Thyroid gland (tissue), 4 donors: ENCODE results near the gene PCNA. TPM values are rescaled to one million over a fixed set of nuclear protein-coding genes. Genes with fewer than 3 reads are reported as not detected.

Experiments used
- DNase-seq, 2 donors: peaks; one replicate each; pipeline ENCODE4 v3.0.0-alpha.2; 2019
- H3K27ac ChIP-seq, 3 donors: fragments of 200-600 bp; sonication (generic); 1 replicate in 2 of 3; 2 replicates in 1 of 3; pipeline ENCODE4 v1.5.1; 2016 to 2019; ENCODE audit warnings: mild to moderate bottlenecking in 1 of 3, moderate library complexity in 1 of 3
- H3K27me3 ChIP-seq: fragments of 200-600 bp; sonication (generic); one replicate; pipeline ENCODE4 v1.5.1; 2019
- H3K36me3 ChIP-seq, 2 donors: fragments of 200-600 bp; sonication (generic); one replicate each; pipeline ENCODE4 v1.5.1; 2016 to 2019
- H3K4me1 ChIP-seq, 2 donors: fragments of 200-600 bp; sonication (generic); one replicate each; pipeline ENCODE4 v1.5.1; 2017 to 2019
- H3K4me3 ChIP-seq, 3 donors: fragments of 200-600 bp; sonication (generic); replicated peaks in 1 of 3; 1 replicate in 2 of 3; 2 replicates in 1 of 3; pipeline ENCODE4 v1.5.1; 2016; ENCODE audit warnings: mild to moderate bottlenecking in 1 of 3
- H3K9me3 ChIP-seq: fragments of 200-600 bp; sonication (generic); one replicate; pipeline ENCODE4 v1.5.1; 2017
- CTCF ChIP-seq, 6 experiments: fragments of 200-600 bp in 3 of 6; fragments of 450-650 bp in 3 of 6; sonication (generic) in 3 of 6; IDR thresholded peaks; one replicate each; pipeline ENCODE4 v1.5.1; 2016 to 2019; ENCODE audit warnings: antibody characterized with exemption in 6 of 6, mild to moderate bottlenecking in 2 of 6, inconsistent platforms in 1 of 6, moderate library complexity in 1 of 6
- POLR2A ChIP-seq, 2 donors: fragments of 450-650 bp; IDR thresholded peaks; one replicate each; pipeline ENCODE4 v1.6.1; 2017; ENCODE audit warnings: antibody characterized with exemption in 2 of 2, mild to moderate bottlenecking in 2 of 2, moderate library complexity in 1 of 2
- WGBS, 2 donors: methylation state at CpG; one replicate each; pipeline ENCODE4 v1.1.5; 2017; 5-methylcytosine and 5-hydroxymethylcytosine counted together
- intact Hi-C: fragments of 100-400 bp; cut with DNase I; formaldehyde crosslinking; loops from one replicate; pipeline ENCODE4 v1.15.1; 2023
- total RNA-seq, 4 donors: library from RNA; depleted of rRNA; stranded (reverse); fragments of >200 nt; gene quantifications; one replicate each; pipeline ENCODE4 v1.2.3, GENCODE V29; 2016

The PCNA gene
- total RNA-seq, 4 donors from 2014 or later, result 35.1 to 66.1 (median 55.8) TPM

GRCh38 chr20:5153612-5154542 lies 34.1 kb upstream of the PCNA start:
- peaks cover 13 to 25% of the 10 kb centered on the region in 2 donors for H3K4me1 ChIP-seq
- WGBS, 2 donors, result 53 to 69% methylated on average over 5 of the region's 5 CpGs
- TF ChIP-seq POLR2A (IDR thresholded peaks at IDR 0.05) (no peak), CTCF (IDR thresholded peaks at IDR 0.05) (no peak)
- H3K4me3 ChIP-seq, result no peak overlapping the region
- H3K9me3 ChIP-seq, result no peaks in the 10 kb centered on the region
- no peak for DNase-seq
- H3K27ac ChIP-seq, result no peak overlapping the region
- intact Hi-C loops, result no loop called here
- H3K36me3 ChIP-seq, result no peaks in the 10 kb centered on the region
- H3K27me3 ChIP-seq, result no peaks in the 10 kb centered on the region

DNA sequence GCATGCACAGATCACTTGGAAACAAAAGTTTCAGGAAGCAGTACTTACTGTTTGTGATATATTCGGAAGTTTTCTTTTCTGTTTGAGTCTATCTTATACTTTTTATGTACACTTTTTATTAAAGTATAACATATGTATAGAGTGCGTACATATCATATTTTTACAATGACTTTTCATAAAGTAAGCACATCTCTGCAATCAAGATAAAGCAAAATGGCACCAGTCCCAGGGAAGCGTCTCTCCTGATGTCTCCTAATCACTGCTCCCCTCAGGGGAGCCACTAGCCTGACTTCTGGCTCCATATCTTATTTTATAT lies 33.4 kb upstream of the PCNA start:
- DNase-seq, result no peak
- Histone ChIP-seq H3K4me3 (no peak overlapping the region), H3K27ac (no peak overlapping the region), H3K4me1 (peaks cover 13 to 29% of the 10 kb centered on the region in 2 donors), H3K27me3 (no peaks in the 10 kb centered on the region), H3K36me3 (no peaks in the 10 kb centered on the region), H3K9me3 (no peaks in the 10 kb centered on the region)
- TF ChIP-seq POLR2A (IDR thresholded peaks at IDR 0.05), result no peak
- no peak for TF ChIP-seq CTCF (IDR thresholded peaks at IDR 0.05)
- 95 to 96% methylated on average over 3 of the region's 3 CpGs for WGBS, 2 donors
- intact Hi-C loops, result no loop called here

GRCh38 chr20:5150226-5151076 lies 30.7 kb upstream of the PCNA start:
- H3K4me3 ChIP-seq, result no peak overlapping the region
- TF ChIP-seq CTCF (IDR thresholded peaks at IDR 0.05), result no peak
- no peak for TF ChIP-seq POLR2A (IDR thresholded peaks at IDR 0.05)
- DNase-seq, result no peak
- H3K9me3 ChIP-seq, result no peaks in the 10 kb centered on the region
- intact Hi-C loops, result no loop called here
- no peaks in the 10 kb centered on the region for H3K27me3 ChIP-seq
- H3K4me1 ChIP-seq, result peaks cover 13 to 38% of the 10 kb centered on the region in 2 donors
- H3K27ac ChIP-seq, result no peak overlapping the region
- no peaks in the 10 kb centered on the region for H3K36me3 ChIP-seq
- WGBS, 2 donors, result 93 to 95% methylated on average over 13 of the region's 13 CpGs

- Histone ChIP-seq H3K9me3 (no peaks in the 10 kb centered on the region), H3K36me3 (no peaks in the 10 kb centered on the region), H3K4me1 (peaks cover 13 to 41% of the 10 kb centered on the region in 2 donors), H3K27me3 (no peaks in the 10 kb centered on the region), H3K4me3 (no peak overlapping the region), H3K27ac (no peak overlapping the region)
- intact Hi-C loops, result no loop called here
- 93 to 95% methylated on average over 3 of the region's 3 CpGs for WGBS, 2 donors
- no peak for DNase-seq
- TF ChIP-seq POLR2A (IDR thresholded peaks at IDR 0.05) (no peak), CTCF (IDR thresholded peaks at IDR 0.05) (no peak)
These were observed 30.1 kb upstream of the PCNA start for GRCh38 chr20:5149892-5150225.

DNA sequence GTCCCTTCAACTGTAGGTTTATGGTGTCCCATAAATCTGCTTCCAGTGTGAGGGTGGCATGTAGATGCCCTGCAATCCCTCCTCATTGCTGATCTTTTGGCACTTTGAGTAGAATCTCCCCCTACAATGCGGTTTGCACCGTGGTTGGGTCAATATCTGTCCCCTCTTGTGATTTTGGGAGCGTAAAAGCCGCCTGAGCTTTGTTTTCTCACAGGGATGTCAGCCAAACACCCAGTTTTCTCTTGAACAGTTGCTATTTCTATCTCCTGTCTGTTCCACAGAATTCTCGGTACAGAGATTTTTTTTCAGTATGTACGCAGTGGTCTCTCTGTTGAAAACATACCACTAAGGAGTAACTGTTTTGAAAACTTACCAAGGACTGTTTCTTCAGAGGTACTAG lies 28.8 kb upstream of the PCNA start:
- H3K36me3 ChIP-seq, result no peaks in the 10 kb centered on the region
- TF ChIP-seq POLR2A (IDR thresholded peaks at IDR 0.05), result no peak
- no peak for TF ChIP-seq CTCF (IDR thresholded peaks at IDR 0.05)
- H3K27me3 ChIP-seq, result no peaks in the 10 kb centered on the region
- H3K4me3 ChIP-seq, result no peak overlapping the region
- no peak overlapping the region for H3K27ac ChIP-seq
- peaks cover 6 to 30% of the 10 kb centered on the region in 2 donors for H3K4me1 ChIP-seq
- intact Hi-C loops, result no loop called here
- 76 to 77% methylated on average over 6 of the region's 6 CpGs for WGBS, 2 donors
- no peaks in the 10 kb centered on the region for H3K9me3 ChIP-seq
- DNase-seq, result no peak
